HEK293T (cell line): ENCODE results near the gene PSMA8.
"Not testable (repeated sequence)": the region's sequence is repeated elsewhere in the genome, so short reads cannot be mapped to it uniquely, and the experiment has no call there.

Experiments
- CTBP1 ChIP-seq: fragments of 450-650 bp; IDR thresholded peaks from 2 replicates; pipeline ENCODE4 v1.6.1; 2016; ENCODE audit warnings: borderline replicate concordance
- FOXA1 ChIP-seq: fragments of 450-650 bp; IDR thresholded peaks from 2 replicates; pipeline ENCODE4 v1.6.1; 2016; ENCODE audit warnings: mild to moderate bottlenecking
- HDGF ChIP-seq: fragments of 450-650 bp; IDR thresholded peaks from 2 replicates; pipeline ENCODE4 v1.6.1; 2017; ENCODE audit warnings: antibody characterized with exemption, borderline replicate concordance
- NFRKB ChIP-seq: fragments of 450-650 bp; IDR thresholded peaks from 2 replicates; pipeline ENCODE4 v1.6.1; 2016; ENCODE audit warnings: mild to moderate bottlenecking, moderate library complexity
- ZNF384 ChIP-seq: fragments of 450-650 bp; IDR thresholded peaks from 2 replicates; pipeline ENCODE4 v1.6.1; 2016

DNA sequence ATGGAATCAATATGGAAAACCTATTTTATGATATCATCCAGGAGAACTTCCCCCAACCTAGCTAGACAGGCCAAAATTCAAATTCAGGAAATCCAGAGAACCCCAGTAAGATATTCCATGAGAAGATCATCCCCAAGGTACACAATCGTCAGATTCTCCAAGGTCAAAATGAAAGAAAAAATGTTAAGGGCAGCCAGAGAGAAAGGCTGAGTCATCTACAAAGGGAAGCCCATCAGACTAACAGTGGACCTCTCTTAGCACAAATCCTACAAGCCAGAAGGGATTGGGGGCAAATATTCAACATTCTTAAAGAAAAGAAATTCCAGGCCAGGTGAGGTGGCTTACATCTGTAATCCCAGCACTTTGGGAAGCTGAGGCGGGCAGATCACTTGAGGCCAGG, 11.7 kb upstream of the PSMA8 start:
- TF ChIP-seq CTBP1, FOXA1, NFRKB, ZNF384, HDGF: not testable (repeated sequence)
